Measurements from ENCODE around the gene C3orf18.

The C3orf18 gene

GRCh38 chr3:50537421-50538129, 30.0 kb downstream of the C3orf18 start:
- no peak overlapping the region for H3K4me3 ChIP-seq (replicated peaks; ENCODE audit: low read depth, low read length)

GRCh38 chr3:50536471-50537180, 30.9 kb downstream of the C3orf18 start:
- no peak for TF ChIP-seq CTCF (IDR thresholded peaks at IDR 0.05; ENCODE audit: low read length, missing control alignments)
- no peak overlapping the region for H3K4me3 ChIP-seq (replicated peaks; ENCODE audit: low read depth, low read length)
- no peak for DNase-seq (ENCODE audit: low read depth)

More at GRCh38 chr3:50537421-50538129, 30.0 kb downstream of the C3orf18 start:
- TF ChIP-seq CTCF (IDR thresholded peaks at IDR 0.05; ENCODE audit: low read length, missing control alignments), result no peak
- DNase-seq (ENCODE audit: low read depth), result no peak

- no peak overlapping the region for H3K4me3 ChIP-seq (replicated peaks; ENCODE audit: low read depth, low read length)
- no peak for TF ChIP-seq CTCF (IDR thresholded peaks at IDR 0.05; ENCODE audit: low read length, missing control alignments)
- DNase-seq (ENCODE audit: low read depth), result no peak
Measured at GRCh38 chr3:50534681-50535330, 32.7 kb downstream of the C3orf18 start.

- no peak for DNase-seq (ENCODE audit: low read depth)
- H3K4me3 ChIP-seq (replicated peaks; ENCODE audit: low read depth, low read length), result no peak overlapping the region
- TF ChIP-seq CTCF (IDR thresholded peaks at IDR 0.05; ENCODE audit: low read length, missing control alignments), result no peak
Measured at GRCh38 chr3:50533807-50534461, 33.6 kb downstream of the C3orf18 start.

- DNase-seq (ENCODE audit: low read depth), result no peak
- TF ChIP-seq CTCF (IDR thresholded peaks at IDR 0.05; ENCODE audit: low read length, missing control alignments), result no peak
- no peak overlapping the region for H3K4me3 ChIP-seq (replicated peaks; ENCODE audit: low read depth, low read length)
Measured at GRCh38 chr3:50533316-50533715, 34.2 kb downstream of the C3orf18 start.

GRCh38 chr3:50532062-50532705, 35.4 kb downstream of the C3orf18 start:
- no peak overlapping the region for H3K4me3 ChIP-seq (replicated peaks; ENCODE audit: low read depth, low read length)
- no peak for TF ChIP-seq CTCF (IDR thresholded peaks at IDR 0.05; ENCODE audit: low read length, missing control alignments)
- no peak for DNase-seq (ENCODE audit: low read depth)

All from fibroblast of pulmonary artery (primary cell).